ENCODE measurements around the gene ABHD11.

The ABHD11 gene

GRCh38 chr7:73700581-73701134, 37.9 kb downstream of the ABHD11 start:
- DNase-seq (ENCODE audit: low spot score): no peak

GRCh38 chr7:73700069-73700423, 38.6 kb downstream of the ABHD11 start:
- DNase-seq (ENCODE audit: low spot score): no peak

GRCh38 chr7:73699370-73700068, 39.1 kb downstream of the ABHD11 start:
- no peak for DNase-seq (ENCODE audit: low spot score)

GRCh38 chr7:73698410-73698809, 40.2 kb downstream of the ABHD11 start:
- DNase-seq (ENCODE audit: low spot score): no peak

GRCh38 chr7:73696372-73696771, 42.2 kb downstream of the ABHD11 start:
- no peak for DNase-seq (ENCODE audit: low spot score)

- DNase-seq (ENCODE audit: low spot score): no peak
Observed at GRCh38 chr7:73690646-73691045, 48.0 kb downstream of the ABHD11 start.

- DNase-seq (ENCODE audit: low spot score): no peak
Observed at GRCh38 chr7:73688288-73688687, 50.3 kb downstream of the ABHD11 start.

All from RKO (cell line).